K562 (cell line): ENCODE results near the gene CEBPZ. TPM values are rescaled to one million over a fixed set of nuclear protein-coding genes. Genes with fewer than 3 reads are reported as not detected.
A peak's percentile ranks its signal among the peaks of the same experiment; 100 is the strongest.

Experiments used
- ATAC-seq: fragments of 200-7000 bp; cut with Tn5 transposase; 3 replicates; pipeline ENCODE4 v1.9.1; 2020; ENCODE audit warnings: moderate library complexity
- BruUV-seq: library from RNA; stranded (reverse); fragments of 400-500 nt; replicated peaks from 2 replicates; lab custom pipeline; 2021; lab: Mats Ljungman, UMichigan
- CTCF ChIA-PET: fragments of 300-600 bp; formaldehyde crosslinking; extraction: SDS; loops from one replicate; lab custom pipeline; 2021; ENCODE audit warnings: low intra/inter-chr PET ratio; lab: Yijun Ruan, JAX
- POLR2A ChIA-PET: fragments of 300-600, 350-650 bp; sonication (Branson Sonifier 250); formaldehyde crosslinking; extraction: SDS; loops from one replicate; lab custom pipeline; 2021; ENCODE audit warnings: antibody characterized with exemption, inconsistent platforms; lab: Yijun Ruan, JAX
- DNase-seq, 4 experiments: peaks; one replicate each; pipeline versions ENCODE4 v3.0.0 to v3.0.0-alpha.2; 2011 to 2018; ENCODE audit warnings: low spot score in 3 of 4, mixed read lengths in 3 of 4; ENCODE audit errors: extremely low read depth in 1 of 4
- FAIRE-seq: peaks from 2 replicates; lab custom pipeline; 2011; peaks lifted over from hg19 to GRCh38; lab: Jason Lieb, UNC
- H2AFZ ChIP-seq: 2 replicates; pipeline ENCODE4 v1.6.0; 2011; ENCODE audit warnings: low read depth, low read length, control low read depth, inconsistent platforms
- H3K27ac ChIP-seq: fragments of 200-600 bp; 3 replicates; pipeline ENCODE4 v1.8.0; 2011; ENCODE audit warnings: low read depth, mild to moderate bottlenecking, control low read depth, inconsistent platforms, low read length, moderate library complexity, mixed read lengths; ENCODE audit errors: extremely low read depth
- H3K27me3 ChIP-seq, 2 experiments: fragments of 300-600 bp in 1 of 2; 2 replicates in 1 of 2; 3 replicates in 1 of 2; pipeline versions ENCODE4 v1.6.0 to v1.8.0; 2011; ENCODE audit warnings: inconsistent platforms in 2 of 2, low read length in 2 of 2, mild to moderate bottlenecking in 1 of 2, mixed read lengths in 1 of 2, moderate library complexity in 1 of 2; ENCODE audit not compliant: control insufficient read depth in 2 of 2, insufficient read depth in 2 of 2
- H3K36me3 ChIP-seq: fragments of 300-600 bp; 3 replicates; pipeline ENCODE4 v1.8.0; 2011; ENCODE audit warnings: mild to moderate bottlenecking, low read length, inconsistent platforms; ENCODE audit not compliant: control insufficient read depth, insufficient read depth
- H3K4me1 ChIP-seq, 2 experiments: fragments of 200-600 bp in 1 of 2; replicated peaks in 1 of 2; 2 replicates in 1 of 2; 3 replicates in 1 of 2; pipeline versions ENCODE4 v1.5.1 to v1.8.0; 2011; ENCODE audit warnings: inconsistent platforms in 2 of 2, low read length in 2 of 2, mild to moderate bottlenecking in 1 of 2, mixed read lengths in 1 of 2, moderate library complexity in 1 of 2; ENCODE audit not compliant: control insufficient read depth in 2 of 2, insufficient read depth in 2 of 2
- H3K4me2 ChIP-seq: 2 replicates; pipeline ENCODE4 v1.6.1; 2011; ENCODE audit warnings: low read length, control low read depth, inconsistent platforms, mixed read lengths; ENCODE audit not compliant: insufficient read depth
- H3K4me3 ChIP-seq: fragments of 200-600 bp; sonication (generic), shearing (Covaris generic); 2 replicates; pipeline ENCODE4 v1.5.1; 2016; ENCODE audit warnings: control low read depth, inconsistent platforms
- H3K79me2 ChIP-seq: fragments of 200-600 bp; 3 replicates; pipeline ENCODE4 v1.8.0; 2011; ENCODE audit warnings: low read length, inconsistent platforms; ENCODE audit not compliant: control insufficient read depth, insufficient read depth
- H3K9ac ChIP-seq, 2 experiments: 2 replicates each; pipeline versions ENCODE4 v1.6.0 to v1.6.1; 2011; ENCODE audit warnings: low read depth in 2 of 2, low read length in 2 of 2, control low read depth in 1 of 2, inconsistent platforms in 1 of 2, mild to moderate bottlenecking in 1 of 2, mixed read lengths in 1 of 2; ENCODE audit not compliant: insufficient read depth in 1 of 2
- H3K9me1 ChIP-seq: one replicate; pipeline ENCODE4 v1.6.0; 2011; ENCODE audit warnings: inconsistent platforms, mild to moderate bottlenecking, low read length, moderate library complexity; ENCODE audit not compliant: control insufficient read depth, insufficient read depth
- H3K9me3 ChIP-seq: replicated peaks from 2 replicates; pipeline ENCODE4 v1.5.1; 2011; ENCODE audit warnings: low read depth, low read length, inconsistent platforms; ENCODE audit not compliant: control insufficient read depth, insufficient read depth
- H4K20me1 ChIP-seq: replicated peaks from 2 replicates; pipeline ENCODE4 v1.6.1; 2011; ENCODE audit warnings: low read length, inconsistent platforms, mixed read lengths; ENCODE audit not compliant: control insufficient read depth, insufficient read depth
- CBX1 ChIP-seq: sonication (generic); IDR thresholded peaks from 2 replicates; pipeline ENCODE4 v1.6.1; 2016; ENCODE audit warnings: antibody characterized with exemption, low read depth, mild to moderate bottlenecking
- KAT8 ChIP-seq: fragments of 450-650 bp; IDR thresholded peaks from 2 replicates; pipeline ENCODE4 v1.6.1; 2016; ENCODE audit warnings: low read depth, mild to moderate bottlenecking
- KLF6 ChIP-seq: fragments of 250-450 bp; sonication (Bioruptor Pico); IDR thresholded peaks from 2 replicates; pipeline ENCODE4 v1.4.0; 2020; ENCODE audit warnings: mild to moderate bottlenecking, moderate library complexity, borderline replicate concordance
- MEF2A ChIP-seq: IDR thresholded peaks from 2 replicates; pipeline ENCODE4 v1.6.1; 2011; ENCODE audit warnings: low read depth, mild to moderate bottlenecking, low read length, moderate library complexity; ENCODE audit not compliant: control insufficient read depth
- MXI1 ChIP-seq: IDR thresholded peaks from 2 replicates; pipeline ENCODE4 v1.6.1; 2011; ENCODE audit warnings: low read depth, mild to moderate bottlenecking, improper control_type of control experiment, low read length
- NBN ChIP-seq: fragments of 450-650 bp; IDR thresholded peaks from 2 replicates; pipeline ENCODE4 v1.6.1; 2016; ENCODE audit warnings: low read depth, mild to moderate bottlenecking
- NELFE ChIP-seq: IDR thresholded peaks from 2 replicates; pipeline ENCODE4 v1.6.1; 2011; ENCODE audit warnings: mild to moderate bottlenecking; ENCODE audit not compliant: insufficient read depth, insufficient read length
- SMARCA4 ChIP-seq: fragments of 450-650 bp; IDR thresholded peaks from 2 replicates; pipeline ENCODE4 v1.6.1; 2016
- SPI1 ChIP-seq: IDR thresholded peaks from 2 replicates; pipeline ENCODE4 v1.6.1; 2011; ENCODE audit warnings: low read depth, low read length, control low read depth, borderline replicate concordance
- STAT6 ChIP-seq: sonication (generic); formaldehyde crosslinking; IDR thresholded peaks from 2 replicates; pipeline ENCODE4 v1.8.1; 2023; ENCODE audit warnings: mild to moderate bottlenecking, missing genetic modification reagents
- TSC22D4 ChIP-seq: fragments of 450-650 bp; IDR thresholded peaks from 2 replicates; pipeline ENCODE4 v1.6.1; 2016; ENCODE audit warnings: missing genetic modification characterization, missing biosample characterization, control low read depth
- ZBTB34 ChIP-seq: fragments of 250-450 bp; sonication (Bioruptor Pico); IDR thresholded peaks from 2 replicates; pipeline ENCODE4 v1.8.0; 2021; ENCODE audit warnings: mild to moderate bottlenecking, moderate library complexity
- ZNF121 ChIP-seq: sonication (generic); formaldehyde crosslinking; conservative IDR thresholded peaks from 2 replicates; pipeline ENCODE4 v1.8.0; 2022; ENCODE audit warnings: missing genetic modification reagents
- WGBS: fragments of 100-300 bp; shearing (Covaris generic); methylation state at CpG from one replicate; pipeline ENCODE4 v1.1.6; 2016; ENCODE audit warnings: low coverage, mixed read lengths; ENCODE audit not compliant: insufficient coverage; ENCODE audit errors: missing lambda C conversion rate; 5-methylcytosine and 5-hydroxymethylcytosine counted together
- in situ Hi-C: fragments of 300-500 bp; cut with MboI; formaldehyde crosslinking; loops from 4 replicates; pipeline ENCODE4 v1.15.0; 2018; ENCODE audit warnings: inconsistent platforms, mixed read lengths
- intact Hi-C: fragments of 100-400 bp; cut with micrococcal nuclease; formaldehyde crosslinking; loops from 2 replicates; pipeline ENCODE4 v1.14.2; 2022
- polyA plus RNA-seq, 8 experiments: library from polyadenylated mRNA; depleted of rRNA in 4 of 8; stranded (reverse) in 5 of 8; unstranded in 3 of 8; fragments of >200 nt; fragmentation: Nextera tagmentation in 2 of 8; fragmentation: Illumina TruSeq in 1 of 8; extraction: Ambion mirVana in 2 of 8; extraction: Trizol in 1 of 8; gene quantifications; 2 replicates each; pipeline versions ENCODE4 v1.2.1 to v1.2.3, GENCODE V29; 2011 to 2014; ENCODE audit warnings: inconsistent platforms in 1 of 8, missing spikeins in 1 of 8
- total RNA-seq, 7 experiments: library from RNA; depleted of rRNA in 6 of 7; stranded (reverse); fragments of >200 nt in 6 of 7; fragmentation: Illumina TruSeq in 2 of 7; extraction: Trizol in 2 of 7; gene quantifications; 2 replicates each; pipeline versions ENCODE4 v1.2.1 to v1.2.3, GENCODE V29; 2011 to 2021; ENCODE audit warnings: low replicate concordance in 1 of 7

The CEBPZ gene
- total and polyA plus RNA-seq, 9 of the 15 experiments (the other 6 are each of a cell fraction or from before 2014, with no cell fraction given), result 49.7 to 160 (median 82.8) TPM

- H3K79me2 ChIP-seq, result peaks cover 92% of the 10 kb centered on the region
- ChIA-PET CTCF (no interaction called here), POLR2A (no interaction called here)
- H3K4me1 ChIP-seq, result peaks cover 7 to 19% of the 10 kb centered on the region in 2 experiments; a peak in 4 of 5 replicates
- H3K9me1 ChIP-seq, result peaks cover 2% of the 10 kb centered on the region
- H3K9ac ChIP-seq, result no peak overlapping the region
- intact Hi-C loops, result no loop called here
- H3K4me3 ChIP-seq, result no peak overlapping the region
- DNase-seq, result no peak
- no peaks in the 10 kb centered on the region for H3K9me3 ChIP-seq
- FAIRE-seq, result no peak
- no peaks in the 10 kb centered on the region for H3K27me3 ChIP-seq
- 93% methylated on average over 3 of the region's 3 CpGs for whole genome bisulfite sequencing
- in situ Hi-C loops, result no loop called here
- H3K27ac ChIP-seq, result no peak overlapping the region
- BruUV-seq, result no TSS peak
- H3K4me2 ChIP-seq, result no peak overlapping the region
- no peak for TF ChIP-seq CBX1
- TF ChIP-seq SPI1, result peak; percentile 81
- TF ChIP-seq, all 486 proteins: peak for 1
- no peak for ATAC-seq
- Histone ChIP-seq H2AFZ (no peak overlapping the region), H3K36me3 (peaks cover 52% of the 10 kb centered on the region), H4K20me1 (peaks cover 10% of the 10 kb centered on the region; the same call in 1 of the 2 replicates)
Measured at GRCh38 chr2:37228788-37229187, 2.6 kb downstream of the CEBPZ start.

- Histone ChIP-seq H3K9me3 (no peaks in the 10 kb centered on the region), H3K4me1 (peaks cover 3 to 10% of the 10 kb centered on the region in 2 experiments; a peak in 3 of 5 replicates), H2AFZ (no peak overlapping the region), H3K9ac (no peak overlapping the region), H3K9me1 (peaks cover 2% of the 10 kb centered on the region), H3K79me2 (peaks cover 90% of the 10 kb centered on the region), H4K20me1 (peaks cover 12% of the 10 kb centered on the region; the same call in 1 of the 2 replicates), H3K27ac (no peak overlapping the region), H3K4me2 (no peak overlapping the region), H3K4me3 (no peak overlapping the region), H3K27me3 (no peaks in the 10 kb centered on the region), H3K36me3 (peaks cover 68% of the 10 kb centered on the region)
- 88% methylated on average over 4 of the region's 4 CpGs for WGBS
- BruUV-seq, result no TSS peak
- intact Hi-C loops, result no loop called here
- CTCF ChIA-PET, result no interaction called here
- no peak for DNase-seq
- ATAC-seq, result no peak
- no peak for FAIRE-seq
- POLR2A ChIA-PET, result no interaction called here
- in situ Hi-C loops, result no loop called here
- TF ChIP-seq MXI1, result no peak
- no peak for TF ChIP-seq STAT6 (CRISPR knock-in tag)
- TF ChIP-seq KLF6 (CRISPR knock-in tag), result no peak
- TF ChIP-seq ZBTB34 (CRISPR knock-in tag), result no peak
- TF ChIP-seq NBN, result no peak
- no peak for TF ChIP-seq SMARCA4
- no peak for TF ChIP-seq ZNF121 (CRISPR knock-in tag)
- TF ChIP-seq NELFE, result no peak
- no peak for TF ChIP-seq KAT8
- TF ChIP-seq TSC22D4 (tag), result no peak
- no peak for TF ChIP-seq MEF2A
Measured at GRCh38 chr2:37226863-37227262, 4.5 kb downstream of the CEBPZ start.
